Tibial artery (tissue), 4 donors: Measurements from ENCODE around the gene OR2M3.
"Not testable (repeated sequence)": the region's sequence is repeated elsewhere in the genome, so short reads cannot be mapped to it uniquely, and the experiment has no call there.

ENCODE experiments used
- DNase-seq, 2 donors: peaks; one replicate each; pipeline ENCODE4 v3.0.0-alpha.2; 2019
- H3K27ac ChIP-seq, 2 donors: fragments of 200-600 bp; sonication (generic) in 1 of 2; 1 replicate in 1 of 2; 2 replicates in 1 of 2; pipeline ENCODE4 v1.5.1; 2018 to 2019; ENCODE audit warnings: mild to moderate bottlenecking in 1 of 2
- H3K27me3 ChIP-seq, 2 donors: fragments of 200-600 bp; sonication (generic) in 1 of 2; one replicate each; pipeline versions ENCODE4 v1.5.1 to v1.6.0; 2016 to 2019
- H3K36me3 ChIP-seq, 3 donors: fragments of 200-600 bp; sonication (generic) in 2 of 3; one replicate each; pipeline ENCODE4 v1.5.1; 2016 to 2019; ENCODE audit warnings: mild to moderate bottlenecking in 2 of 3
- H3K4me1 ChIP-seq, 4 donors: fragments of 200-600 bp; sonication (generic) in 2 of 4; 1 replicate in 3 of 4; 2 replicates in 1 of 4; pipeline ENCODE4 v1.5.1; 2016 to 2019
- H3K4me3 ChIP-seq, 2 donors: fragments of 200-600 bp; sonication (generic) in 1 of 2; 1 replicate in 1 of 2; 2 replicates in 1 of 2; pipeline ENCODE4 v1.5.1; 2018 to 2019; ENCODE audit warnings: mild to moderate bottlenecking in 2 of 2
- H3K9me3 ChIP-seq, 3 donors: fragments of 200-600 bp; sonication (generic) in 1 of 3; one replicate each; pipeline ENCODE4 v1.5.1; 2016 to 2019
- intact Hi-C: fragments of 100-400 bp; cut with DNase I; formaldehyde crosslinking; loops from one replicate; pipeline ENCODE4 v1.15.0; 2023; ENCODE audit warnings: low total_unique reads
- TF ChIP-seq, protein P1 (sequence below), 2 experiments: fragments of 200-600 bp in 1 of 2; fragments of 450-650 bp in 1 of 2; IDR thresholded peaks; one replicate each; pipeline ENCODE4 v1.5.1; 2017 to 2019; ENCODE audit warnings: antibody characterized with exemption in 2 of 2, mild to moderate bottlenecking in 1 of 2, moderate library complexity in 1 of 2

Gene OR2M3

DNA sequence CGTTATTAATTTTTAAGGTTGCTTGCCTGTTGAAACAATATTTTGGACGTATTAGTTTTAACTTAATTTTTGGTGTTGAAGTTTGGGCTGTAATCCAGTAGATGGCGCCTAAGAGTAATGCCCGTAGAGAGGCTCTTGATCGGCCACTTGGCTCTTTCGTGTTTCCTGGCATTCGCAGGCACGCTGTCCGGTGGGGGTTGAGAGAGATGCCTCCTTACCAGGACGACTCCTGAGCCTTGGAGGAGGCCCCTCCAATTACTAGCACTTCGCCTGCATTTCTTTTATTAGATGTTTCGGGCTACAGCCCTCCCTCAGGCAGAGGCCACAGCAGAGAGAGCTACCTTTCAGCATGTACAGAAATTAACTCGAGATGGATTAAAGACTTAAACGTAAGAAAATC lies 46.1 kb downstream of the OR2M3 start:
- no peak overlapping the region for H3K4me3 ChIP-seq
- DNase-seq, result no peak
- H3K36me3 ChIP-seq, result no peaks in the 10 kb centered on the region
- intact Hi-C loops, result no loop called here
- H3K27me3 ChIP-seq, result no peaks in the 10 kb centered on the region
- H3K9me3 ChIP-seq, result no peaks in the 10 kb centered on the region
- TF ChIP-seq, protein P1, sequence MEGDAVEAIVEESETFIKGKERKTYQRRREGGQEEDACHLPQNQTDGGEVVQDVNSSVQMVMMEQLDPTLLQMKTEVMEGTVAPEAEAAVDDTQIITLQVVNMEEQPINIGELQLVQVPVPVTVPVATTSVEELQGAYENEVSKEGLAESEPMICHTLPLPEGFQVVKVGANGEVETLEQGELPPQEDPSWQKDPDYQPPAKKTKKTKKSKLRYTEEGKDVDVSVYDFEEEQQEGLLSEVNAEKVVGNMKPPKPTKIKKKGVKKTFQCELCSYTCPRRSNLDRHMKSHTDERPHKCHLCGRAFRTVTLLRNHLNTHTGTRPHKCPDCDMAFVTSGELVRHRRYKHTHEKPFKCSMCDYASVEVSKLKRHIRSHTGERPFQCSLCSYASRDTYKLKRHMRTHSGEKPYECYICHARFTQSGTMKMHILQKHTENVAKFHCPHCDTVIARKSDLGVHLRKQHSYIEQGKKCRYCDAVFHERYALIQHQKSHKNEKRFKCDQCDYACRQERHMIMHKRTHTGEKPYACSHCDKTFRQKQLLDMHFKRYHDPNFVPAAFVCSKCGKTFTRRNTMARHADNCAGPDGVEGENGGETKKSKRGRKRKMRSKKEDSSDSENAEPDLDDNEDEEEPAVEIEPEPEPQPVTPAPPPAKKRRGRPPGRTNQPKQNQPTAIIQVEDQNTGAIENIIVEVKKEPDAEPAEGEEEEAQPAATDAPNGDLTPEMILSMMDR (IDR thresholded peaks at IDR 0.05), result peak in 1 of 2 experiments; percentile 27
- no peaks in the 10 kb centered on the region for H3K4me1 ChIP-seq
- H3K27ac ChIP-seq, result no peak overlapping the region

DNA sequence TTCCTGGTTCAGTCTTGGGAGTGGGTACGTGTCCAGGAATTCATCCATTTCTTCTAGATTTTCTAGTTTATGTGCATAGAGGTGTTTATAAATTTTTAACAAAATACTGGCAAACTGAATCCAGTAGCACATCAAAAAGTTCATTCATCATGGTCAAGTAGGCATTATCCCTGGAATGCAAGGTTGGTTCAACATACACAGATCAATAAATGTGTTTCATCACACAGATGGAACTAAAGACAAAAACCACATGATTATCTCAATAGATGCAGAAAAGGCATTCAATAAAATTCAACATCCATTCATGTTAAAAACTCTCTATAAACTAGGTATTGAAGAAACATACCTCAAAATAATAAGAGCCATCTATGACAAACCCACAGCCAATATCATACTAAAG lies 62.2 kb downstream of the OR2M3 start:
- H3K27me3 ChIP-seq, DNase-seq, H3K4me1 ChIP-seq, H3K27ac ChIP-seq, H3K36me3 ChIP-seq, intact Hi-C loops, H3K9me3 ChIP-seq, H3K4me3 ChIP-seq: not testable (repeated sequence)
